ENCODE results near the gene AMELX. TPM values are rescaled to one million over a fixed set of nuclear protein-coding genes. Genes with fewer than 3 reads are reported as not detected.

Gene AMELX
- total RNA-seq (not detected), polyA plus RNA-seq (not detected)

GRCh38 chrX:11293113-11293512, at the start of gene AMELX:
AMELX (plus strand) TSS chrX:11293413; CDS start chrX:11294789, 1,376 bp downstream.
- DNase-seq (ENCODE audit: low spot score), result no peak
- Histone ChIP-seq H3K27ac (ENCODE audit: low read depth in 1 of 2, low read length in 2 of 2) (no peak within 1 kb of the TSS), H3K27me3 (ENCODE audit: control insufficient read depth in 4 of 4, insufficient read depth in 4 of 4, low read length in 3 of 4) (peaks cover 0 to 3% (median 0%) of the 10 kb centered on the region in 4 donors), H3K9ac (ENCODE audit: low read depth in 1 of 2, low read length in 2 of 2) (no peak within 1 kb of the TSS), H3K4me3 (ENCODE audit: low read depth in 1 of 3, low read length in 3 of 3) (no peak within 1 kb of the TSS), H3K36me3 (ENCODE audit: control insufficient read depth in 4 of 4, insufficient read depth in 3 of 4, low read depth in 1 of 4, low read length in 3 of 4) (no peaks in the 10 kb centered on the region), H3K4me1 (ENCODE audit: control insufficient read depth in 4 of 4, insufficient read depth in 4 of 4, low read length in 3 of 4) (no peaks in the 10 kb centered on the region), H3K9me3 (ENCODE audit: control insufficient read depth in 4 of 4, low read length in 3 of 4) (no peaks in the 10 kb centered on the region)
- WGBS, result 96% methylated on average over 2 of the region's 2 CpGs
- TF ChIP-seq EGR1 (IDR thresholded peaks at IDR 0.05; ENCODE audit: low read depth in 2 of 2) (no peak), MAX (IDR thresholded peaks at IDR 0.05) (no peak), JUND (IDR thresholded peaks at IDR 0.05) (no peak), YY1 (IDR thresholded peaks at IDR 0.05) (no peak), HNF4A (conservative IDR thresholded peaks at IDR 0.05) (no peak), NR2F2 (IDR thresholded peaks at IDR 0.05) (no peak), SP1 (IDR thresholded peaks at IDR 0.05) (no peak), ATF3 (IDR thresholded peaks at IDR 0.05) (no peak), GABPA (IDR thresholded peaks at IDR 0.05 in 1 of 2, conservative IDR thresholded peaks at IDR 0.05 in 1 of 2) (no peak), ZBTB33 (IDR thresholded peaks at IDR 0.05) (no peak), CTCF (IDR thresholded peaks at IDR 0.05; ENCODE audit: low read depth, low read length, missing input control) (no peak), RXRA (IDR thresholded peaks at IDR 0.05) (no peak)

GRCh38 chrX:11244636-11245035, 48.6 kb upstream of the AMELX start:
- no peak overlapping the region for H3K9ac ChIP-seq (ENCODE audit: low read depth in 1 of 2, low read length in 2 of 2)
- H3K9me3 ChIP-seq (ENCODE audit: control insufficient read depth in 4 of 4, low read length in 3 of 4), result no peaks in the 10 kb centered on the region
- no peak overlapping the region for H3K4me3 ChIP-seq (ENCODE audit: low read depth in 1 of 3, low read length in 3 of 3)
- H3K36me3 ChIP-seq (ENCODE audit: control insufficient read depth in 4 of 4, insufficient read depth in 3 of 4, low read depth in 1 of 4, low read length in 3 of 4), result no peaks in the 10 kb centered on the region
- no peaks in the 10 kb centered on the region for H3K4me1 ChIP-seq (ENCODE audit: control insufficient read depth in 4 of 4, insufficient read depth in 4 of 4, low read length in 3 of 4)
- DNase-seq (ENCODE audit: low spot score), result no peak
- 33% methylated on average over 2 of the region's 2 CpGs for WGBS
- H3K27ac ChIP-seq (ENCODE audit: low read depth in 1 of 2, low read length in 2 of 2), result no peak overlapping the region
- no peaks in the 10 kb centered on the region for H3K27me3 ChIP-seq (ENCODE audit: control insufficient read depth in 4 of 4, insufficient read depth in 4 of 4, low read length in 3 of 4)
- TF ChIP-seq RAD21 (IDR thresholded peaks at IDR 0.05) (no peak), FOXA1 (IDR thresholded peaks at IDR 0.05) (no peak), HNF4G (IDR thresholded peaks at IDR 0.05) (no peak), GABPA (IDR thresholded peaks at IDR 0.05 in 1 of 2, conservative IDR thresholded peaks at IDR 0.05 in 1 of 2) (no peak), FOXA2 (IDR thresholded peaks at IDR 0.05) (no peak), ATF3 (IDR thresholded peaks at IDR 0.05) (no peak), MAX (IDR thresholded peaks at IDR 0.05) (no peak), YY1 (IDR thresholded peaks at IDR 0.05) (no peak), HNF4A (conservative IDR thresholded peaks at IDR 0.05) (no peak), RXRA (IDR thresholded peaks at IDR 0.05) (no peak)
